CD4-positive, alpha-beta T cell treated with Interleukin-10 for 1 hour (primary cell): Measurements from ENCODE around the gene VSTM5.
"Not testable (repeated sequence)": the region's sequence is repeated elsewhere in the genome, so short reads cannot be mapped to it uniquely, and the experiment has no call there.

Experiments
- DNase-seq: peaks from one replicate; pipeline ENCODE4 v3.0.0-alpha.2; 2020

The VSTM5 gene

DNA sequence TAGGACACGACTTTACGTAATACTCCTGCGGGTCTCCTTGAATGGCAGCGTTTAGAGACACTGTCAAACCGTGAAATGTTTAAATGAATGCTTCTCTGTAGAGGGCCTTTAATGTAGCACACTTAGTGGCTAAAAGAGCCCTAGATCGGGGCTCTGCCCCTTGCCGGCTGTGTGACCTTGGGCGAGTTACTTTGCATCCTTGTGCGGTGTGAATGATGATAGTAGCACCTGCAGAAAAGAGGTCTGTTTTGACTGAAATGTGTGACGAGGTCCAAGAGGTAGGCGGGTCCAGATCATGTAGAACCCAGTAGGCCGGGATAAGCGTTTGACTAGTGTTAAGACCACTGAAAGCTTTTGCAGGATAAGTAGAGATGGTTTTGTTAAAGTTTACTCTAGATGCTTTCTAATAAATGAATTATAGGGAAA is 65.5 kb downstream of the VSTM5 start:
- DNase-seq = no peak

DNA sequence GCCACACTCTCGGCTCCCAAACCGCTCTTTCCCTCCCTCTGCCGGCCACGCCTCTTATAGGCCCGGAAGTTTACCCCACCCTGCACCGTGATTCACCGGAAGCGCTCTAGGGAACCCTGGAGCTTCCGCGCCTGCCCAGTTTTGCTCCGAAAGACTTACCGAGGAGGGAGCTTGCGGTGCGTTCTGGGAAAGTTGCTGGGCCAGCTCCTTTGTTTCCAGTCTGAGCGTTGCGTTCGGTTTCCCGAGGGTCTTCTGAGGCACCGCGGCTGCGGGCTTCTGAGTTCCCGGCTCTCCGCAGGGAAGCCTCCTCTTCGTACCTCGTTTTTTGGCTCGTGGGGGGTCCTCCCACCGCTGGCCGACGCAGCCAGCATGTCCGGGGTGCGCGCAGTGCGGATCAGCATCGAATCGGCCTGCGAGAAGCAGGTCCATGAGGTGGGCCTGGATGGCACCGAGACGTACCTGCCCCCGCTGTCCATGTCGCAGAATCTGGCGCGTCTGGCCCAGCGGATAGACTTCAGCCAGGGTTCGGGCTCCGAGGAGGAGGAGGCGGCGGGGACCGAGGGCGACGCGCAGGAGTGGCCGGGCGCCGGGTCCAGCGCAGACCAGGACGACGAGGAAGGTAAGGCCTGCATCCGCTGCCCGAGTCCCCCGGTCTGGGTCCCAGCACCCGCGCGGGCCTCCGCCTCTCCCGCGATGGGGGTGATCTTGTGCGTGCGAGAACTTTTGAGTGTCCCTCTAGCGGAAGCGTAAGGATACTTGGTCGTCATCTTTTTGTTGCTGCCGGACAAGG is 66.1 kb downstream of the VSTM5 start, which contains the start of gene MED17:
MED17 (plus strand) TSS at position 138 of the 790 bp plus-strand sequence; CDS start at position 370, 232 bp downstream.
- peak; percentile 87 for DNase-seq

DNA sequence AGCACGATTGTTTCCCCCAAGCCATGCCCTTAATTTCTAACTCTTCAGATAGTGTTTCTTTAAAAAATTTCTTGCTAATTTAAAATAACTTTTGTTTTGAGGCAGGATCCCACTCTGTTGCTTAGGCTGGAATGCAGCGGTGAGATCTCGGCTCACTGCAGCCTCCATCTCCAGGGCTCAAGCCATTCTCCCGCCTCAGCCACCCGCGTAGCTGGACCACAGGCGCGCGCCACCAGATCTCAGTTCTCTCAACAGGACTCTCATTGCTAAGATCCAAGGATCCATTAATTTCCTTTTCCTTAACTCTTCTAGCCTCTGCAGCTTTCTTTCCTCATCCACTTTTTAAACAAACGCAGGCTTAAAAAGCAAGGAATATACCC is 66.7 kb downstream of the VSTM5 start:
- no peak for DNase-seq

DNA sequence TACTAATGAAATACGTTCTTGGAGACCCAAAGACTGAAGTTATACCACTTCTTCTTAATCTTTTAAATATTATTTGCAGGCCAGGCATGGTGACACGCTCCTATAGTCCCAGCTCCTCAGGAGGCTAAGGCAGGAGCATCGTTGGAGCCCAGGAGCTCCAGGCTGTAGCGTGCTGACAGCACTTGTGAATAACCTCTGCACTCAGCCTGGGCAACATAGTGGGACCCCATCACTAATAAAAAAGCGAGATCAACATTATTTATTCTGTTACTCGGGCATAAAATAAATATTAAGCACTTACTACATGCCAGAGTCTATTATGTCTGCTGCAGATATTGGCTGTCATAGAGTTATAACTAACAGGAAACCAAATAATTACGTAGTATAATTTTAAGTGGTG is 67.1 kb downstream of the VSTM5 start:
- DNase-seq = no peak

DNA sequence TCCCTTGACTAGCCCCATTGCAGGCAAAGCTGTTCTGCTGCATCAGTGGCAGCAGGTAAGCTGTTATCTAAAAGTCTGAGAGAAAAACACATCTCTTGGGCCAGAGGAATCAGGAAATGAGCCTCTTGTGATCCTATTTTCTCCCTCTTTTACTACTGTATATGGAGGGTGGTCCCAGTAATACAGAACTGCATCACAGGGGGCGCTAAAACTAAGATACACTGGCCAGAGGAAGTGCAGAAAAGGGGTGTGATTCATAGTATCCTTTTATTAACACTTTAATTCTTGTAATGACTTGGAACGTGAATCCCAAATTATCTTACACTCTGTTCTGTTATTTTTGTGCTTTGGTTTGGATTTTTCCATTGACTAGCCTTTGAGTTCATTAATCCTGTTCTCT is 75.1 kb downstream of the VSTM5 start:
- DNase-seq = peak; percentile 7

DNA sequence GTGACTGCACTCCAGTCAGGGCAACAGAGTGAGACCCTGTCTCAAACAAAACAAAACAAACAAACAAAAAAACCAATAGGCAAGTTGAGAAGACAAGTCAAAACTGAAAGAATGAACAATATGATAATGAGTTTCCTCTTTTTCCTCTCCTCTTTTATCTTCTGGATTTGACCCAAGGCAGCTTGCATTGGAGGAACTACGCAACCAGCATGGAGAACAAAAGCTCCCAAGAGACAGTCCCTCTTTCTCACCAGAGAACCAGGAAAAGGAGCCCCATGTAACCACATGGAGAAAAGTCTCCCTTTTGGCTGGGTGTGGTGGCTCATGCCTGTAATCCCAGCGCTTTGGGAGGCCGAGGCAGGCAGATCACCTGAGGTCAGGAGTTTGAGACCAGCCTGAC is 75.9 kb downstream of the VSTM5 start:
- not testable (repeated sequence) for DNase-seq

DNA sequence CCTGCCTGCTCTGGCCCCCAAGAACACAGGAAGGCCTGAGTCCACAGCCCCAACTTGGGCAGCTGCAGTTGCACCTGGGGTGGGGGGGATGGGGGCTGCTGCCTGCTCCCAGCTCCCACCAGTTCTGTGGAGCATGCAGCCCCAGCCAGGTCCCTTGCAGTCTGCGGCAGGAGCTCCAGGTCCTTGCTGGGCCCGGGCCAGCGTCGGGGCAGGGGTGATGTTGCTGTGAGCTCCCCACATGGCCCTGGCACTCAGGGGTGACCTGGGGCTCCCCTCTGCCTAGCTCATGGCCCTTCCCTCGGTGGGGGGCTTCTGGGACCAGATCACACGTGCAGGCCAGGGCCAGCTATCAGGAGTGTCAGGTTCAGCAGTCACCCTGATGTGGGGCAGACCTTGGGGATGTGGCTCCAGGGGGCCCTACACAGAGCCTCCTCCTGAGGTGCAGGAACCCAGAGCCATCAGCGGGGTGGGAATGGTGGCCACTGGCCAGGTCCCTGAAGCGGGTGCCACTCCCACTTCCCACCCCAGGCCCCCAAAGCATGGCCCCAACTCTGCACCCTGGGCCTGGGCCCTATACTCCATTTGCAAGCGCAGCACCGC is 76.7 kb downstream of the VSTM5 start:
- DNase-seq = no peak

DNA sequence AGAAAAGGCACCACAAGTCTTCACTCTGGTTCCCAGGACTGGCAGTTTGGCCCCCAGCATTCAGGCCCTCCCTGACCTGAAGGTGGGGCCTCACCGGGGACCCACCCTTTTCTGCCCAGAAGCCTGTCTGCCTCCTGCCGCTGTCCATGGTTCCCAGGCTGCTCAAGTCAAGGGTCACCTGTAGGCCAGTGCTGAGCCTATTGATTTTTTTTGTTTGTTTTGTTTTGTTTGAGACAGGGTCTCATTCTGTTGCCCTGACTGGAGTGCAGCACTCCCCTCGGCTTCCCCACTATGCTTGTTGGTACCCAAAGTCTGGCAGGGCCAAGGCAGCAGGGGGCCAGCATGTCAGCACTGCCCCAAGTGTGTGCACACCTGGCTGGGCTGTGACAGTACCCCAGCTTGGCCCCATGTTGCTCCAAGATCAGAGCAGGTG is 77.4 kb downstream of the VSTM5 start:
- no peak for DNase-seq

DNA sequence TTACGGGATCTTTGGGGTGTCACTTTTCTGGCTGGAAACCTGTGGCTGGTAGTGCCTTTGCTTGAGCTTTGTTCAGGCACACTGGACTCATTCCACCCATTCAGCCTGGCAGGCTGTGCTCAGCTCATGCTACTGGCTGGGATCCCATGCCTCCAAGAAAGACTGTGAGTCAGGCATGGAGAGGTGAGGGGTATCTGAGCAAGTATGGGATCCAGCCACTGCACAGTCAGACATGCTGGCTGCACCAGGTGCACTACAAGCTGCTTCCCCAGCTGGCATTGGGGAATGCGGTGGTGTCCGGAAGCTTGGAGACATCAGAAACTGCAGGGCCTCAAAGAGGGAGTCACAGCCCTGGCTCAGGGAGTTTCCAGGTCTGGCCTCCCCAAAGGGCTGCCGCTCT is 78.3 kb downstream of the VSTM5 start:
- no peak for DNase-seq

DNA sequence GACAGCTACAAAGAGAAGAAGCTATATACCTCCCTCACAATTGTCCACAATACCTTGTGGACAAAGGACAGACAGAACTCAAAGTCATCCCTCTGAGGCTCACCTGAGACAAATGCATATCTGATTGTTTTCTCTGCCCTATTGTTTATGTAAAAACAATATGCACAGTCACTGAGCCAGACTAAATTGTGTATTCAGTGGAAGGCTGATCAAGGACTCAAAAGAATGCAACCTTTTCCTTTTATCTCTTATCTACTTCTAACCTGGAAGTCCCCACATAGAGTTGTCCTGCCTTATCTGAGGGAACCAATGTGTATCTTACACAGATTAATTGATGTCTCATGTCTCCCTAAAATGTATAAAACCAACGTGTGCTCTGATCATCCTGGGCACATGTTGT is 80.3 kb downstream of the VSTM5 start:
- DNase-seq = no peak
